ENCODE results near the gene MARK3.

- TF ChIP-seq CEBPB (IDR thresholded peaks at IDR 0.05; ENCODE audit: low read depth, low read length) (no peak), CTCF (conservative IDR thresholded peaks at IDR 0.05; ENCODE audit: low read depth, low read length) (no peak), POLR2A (IDR thresholded peaks at IDR 0.05; ENCODE audit: low read depth, low read length) (no peak), USF2 (IDR thresholded peaks at IDR 0.05; ENCODE audit: low read depth, low read length) (no peak), SMC3 (IDR thresholded peaks at IDR 0.05; ENCODE audit: low read depth, low read length) (no peak)
These were observed 37.1 kb upstream of the MARK3 start for GRCh38 chr14:103348154-103348553.

Measured in IMR-90 (cell line).